LNCAP (cell line): ENCODE measurements around the gene ZNF181.

Experiments
- CTCF ChIP-seq: fragments of 450-650 bp; IDR thresholded peaks from 2 replicates; pipeline ENCODE4 v1.5.1; 2017; ENCODE audit warnings: mild to moderate bottlenecking

Gene ZNF181

DNA sequence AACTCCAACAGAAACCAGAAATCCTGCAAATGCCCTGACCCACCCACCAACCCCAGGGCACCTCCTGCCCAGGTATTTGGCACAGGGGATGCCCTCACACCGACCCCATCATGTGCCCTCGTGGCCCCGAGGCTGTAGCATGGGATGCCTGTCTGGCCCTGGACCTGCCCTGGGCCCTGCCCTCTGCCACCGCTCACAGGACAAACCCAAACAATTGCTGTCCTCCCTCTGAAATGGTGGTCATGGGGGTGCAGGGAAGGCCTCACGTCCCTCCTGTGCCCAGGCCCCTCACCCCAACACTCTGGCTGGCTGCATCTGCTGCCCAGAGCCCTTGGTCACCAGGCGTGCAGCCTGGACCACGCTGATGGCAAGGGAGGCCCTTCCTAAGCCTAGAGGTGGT lies 2.1 kb upstream of the ZNF181 start:
- no peak for TF ChIP-seq CTCF

DNA sequence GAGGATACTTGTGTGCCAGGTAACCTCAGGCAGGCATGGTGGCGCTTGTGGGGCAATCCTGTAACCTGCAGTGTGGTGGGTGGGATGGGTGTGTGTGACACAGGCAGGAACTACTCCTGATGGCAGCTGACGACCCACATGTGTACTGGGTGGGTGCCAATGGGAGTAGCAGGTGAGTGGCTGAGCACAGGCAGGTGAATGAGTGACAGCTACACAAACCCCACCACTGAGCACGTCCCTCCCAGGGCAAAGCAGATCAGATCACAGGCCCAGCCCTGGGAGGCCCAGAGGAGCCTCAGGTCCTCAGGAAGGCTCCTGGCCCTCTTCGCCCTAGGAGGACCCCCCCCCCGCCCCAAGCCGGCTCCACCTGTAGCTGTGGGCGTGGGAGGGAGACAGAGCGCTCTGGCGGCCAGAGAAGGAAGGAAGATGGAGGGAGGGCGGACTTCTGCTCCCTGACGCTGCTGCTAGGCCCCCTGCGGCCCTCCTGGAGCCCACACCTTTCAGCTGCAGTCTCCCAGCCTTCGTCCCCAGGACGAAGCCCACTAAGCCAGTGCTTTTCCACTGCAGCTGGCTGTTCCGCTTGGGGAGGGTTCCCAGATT lies 1.3 kb upstream of the ZNF181 start:
- no peak for TF ChIP-seq CTCF

DNA sequence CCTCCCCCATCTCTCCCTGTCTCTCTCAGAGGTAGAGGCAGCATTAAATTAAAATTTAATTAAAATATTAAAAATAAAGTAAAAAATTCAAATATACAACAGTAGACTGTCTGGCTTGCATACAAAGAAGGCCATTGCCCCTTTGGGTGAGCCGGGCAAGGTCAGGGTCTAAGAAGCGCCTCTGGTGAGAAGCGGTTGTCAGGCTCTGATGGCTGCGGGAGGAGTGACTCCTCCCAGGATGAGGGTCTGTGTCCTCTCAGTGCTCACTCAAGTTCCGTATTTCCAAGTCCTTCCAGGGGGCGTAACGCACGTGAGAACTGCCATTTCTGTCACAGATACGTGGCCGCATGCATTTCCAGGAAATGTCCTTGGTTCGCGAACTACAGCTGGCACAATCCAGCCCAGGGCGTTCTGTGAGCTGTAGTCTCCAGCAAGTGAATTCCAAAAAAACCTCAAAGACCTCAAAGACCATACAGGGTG lies 737 bp upstream of the ZNF181 start:
- TF ChIP-seq CTCF = no peak

DNA sequence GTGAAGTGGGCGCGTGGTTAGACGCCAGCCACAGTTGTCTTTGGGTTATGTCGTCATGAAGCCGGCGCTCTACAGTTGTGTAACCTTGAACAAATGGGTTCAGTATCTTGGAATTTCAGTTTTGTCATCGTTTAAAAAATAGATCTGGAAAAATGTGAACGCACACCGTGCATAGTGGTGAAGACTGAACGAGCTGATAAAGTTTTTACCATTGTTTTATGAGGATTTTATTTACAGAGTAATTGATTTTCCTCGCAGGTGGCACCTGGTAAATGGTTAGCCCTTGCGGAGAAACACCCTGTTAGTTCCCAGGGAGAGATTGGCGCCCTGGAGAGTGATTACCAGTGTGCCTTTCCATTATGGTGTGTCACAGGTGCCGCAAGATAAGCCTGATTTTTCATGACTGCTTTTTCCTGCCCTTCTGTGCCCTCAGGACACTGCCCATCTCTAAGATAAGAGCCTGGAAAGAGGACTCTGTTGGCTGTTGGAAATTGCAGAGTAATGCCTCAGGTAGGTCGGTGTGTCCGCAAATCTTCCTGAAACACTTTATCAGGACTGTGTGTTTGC lies 577 bp downstream of the ZNF181 start:
- no peak for TF ChIP-seq CTCF

DNA sequence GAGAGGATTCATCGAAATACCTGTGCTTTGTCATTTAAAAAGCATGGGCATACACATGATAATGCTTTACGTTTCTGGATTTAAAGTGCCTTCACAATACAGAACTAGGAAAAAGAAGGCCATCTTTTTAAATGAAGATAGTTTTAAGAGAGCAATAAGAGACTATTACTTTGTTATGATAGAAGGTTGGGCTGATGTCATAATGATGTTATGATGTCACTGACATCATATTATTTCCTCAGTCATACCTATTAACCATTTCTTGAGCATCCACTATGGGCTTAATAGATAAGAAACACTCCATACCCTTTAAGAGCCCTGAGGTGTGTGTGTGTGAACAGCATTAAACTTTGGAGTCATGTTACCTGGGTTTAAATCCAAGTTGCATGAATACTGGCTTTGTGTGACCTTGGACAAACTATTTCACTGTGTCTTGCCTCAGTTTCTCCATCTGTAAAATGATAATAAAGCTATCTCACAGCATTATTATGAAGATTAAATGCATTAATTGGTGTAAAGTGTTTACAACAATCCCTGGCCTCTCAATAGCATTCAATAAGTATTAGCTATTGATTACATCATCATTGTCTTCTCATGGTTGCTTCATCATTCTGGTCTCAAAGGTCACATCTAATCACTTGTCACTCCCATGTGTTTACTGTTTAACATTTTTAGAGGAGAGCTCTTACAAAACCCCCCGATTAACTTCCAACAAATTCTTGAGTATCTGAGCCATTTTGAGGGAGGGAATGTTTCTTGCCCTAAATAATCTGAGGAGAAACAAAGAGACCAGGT lies 11.1 kb downstream of the ZNF181 start:
- TF ChIP-seq CTCF = no peak

DNA sequence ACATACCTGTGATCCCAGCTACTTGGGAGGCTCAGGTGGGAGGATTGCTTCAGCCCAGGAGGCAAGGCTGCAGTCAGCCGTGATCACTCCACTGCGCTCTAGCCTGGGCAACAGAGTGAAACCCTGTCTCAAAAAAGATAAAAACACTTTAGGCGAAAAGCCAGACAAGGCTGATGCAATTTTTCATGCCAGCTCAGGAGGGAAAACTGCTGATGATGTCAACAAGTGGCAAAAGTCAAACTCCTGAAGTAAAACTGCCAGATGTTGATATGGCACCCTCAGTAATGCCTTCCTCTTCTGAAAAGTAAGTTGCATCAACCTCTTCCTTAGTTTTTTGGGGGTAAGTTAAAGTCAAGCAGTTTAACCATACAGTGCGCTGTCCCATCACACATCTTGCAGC lies 23.4 kb downstream of the ZNF181 start:
- no peak for TF ChIP-seq CTCF

GRCh38 chr19:34759218-34759917 lies 25.3 kb downstream of the ZNF181 start:
- TF ChIP-seq CTCF = no peak
